ENCODE measurements around the gene KLHL17. TPM values are rescaled to one million over a fixed set of nuclear protein-coding genes. Genes with fewer than 3 reads are reported as not detected.
"Not testable (repeated sequence)": the region's sequence is repeated elsewhere in the genome, so short reads cannot be mapped to it uniquely, and the experiment has no call there.

Gene KLHL17
- total RNA-seq, 1 experiment from 2014 or later: 15.1 TPM

DNA sequence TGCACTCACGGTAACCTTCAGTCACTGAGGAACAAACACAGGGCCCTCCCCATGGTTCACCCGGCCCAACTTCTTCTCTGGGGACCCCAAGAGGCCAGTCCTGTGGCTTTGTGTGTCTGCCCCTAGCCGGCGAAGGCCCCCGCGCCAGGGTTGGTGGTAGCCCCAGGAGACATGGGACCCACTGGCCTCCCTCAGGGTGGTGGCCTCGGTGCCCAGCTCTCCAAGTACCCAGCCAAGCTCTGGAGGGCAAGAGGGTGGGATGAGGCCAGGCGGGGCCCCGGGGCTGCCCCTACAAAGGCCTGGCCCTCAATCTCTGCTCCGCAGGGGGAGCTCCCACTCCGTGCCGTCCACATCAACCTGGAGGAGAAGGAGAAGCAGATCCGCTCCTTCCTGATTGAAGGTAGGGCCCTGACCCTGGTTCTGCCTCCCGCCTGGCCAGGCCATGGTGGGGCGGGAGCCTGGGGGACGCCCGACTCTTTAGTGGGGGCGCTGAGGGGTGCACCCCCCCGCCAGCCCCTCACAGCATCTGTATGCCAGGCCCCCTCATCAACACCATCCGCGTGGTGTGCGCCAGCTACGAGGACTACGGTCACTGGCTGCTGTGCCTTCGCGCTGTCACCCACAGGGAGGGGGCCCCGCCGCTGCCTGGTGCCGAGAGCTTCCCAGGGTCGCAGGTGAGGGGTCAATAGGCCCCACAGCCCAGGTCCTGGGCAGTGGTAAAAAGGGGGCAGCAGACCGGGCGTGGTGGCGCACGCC, 11.5 kb downstream of the KLHL17 start:
- no peaks in the 10 kb centered on the region for H3K9me3 ChIP-seq (replicated peaks)
- H3K27me3 ChIP-seq: peaks cover 3% of the 10 kb centered on the region; the same call in 1 of the 2 replicates
- no peaks in the 10 kb centered on the region for H3K36me3 ChIP-seq
- DNase-seq: no peak
- no peak overlapping the region for H3K4me3 ChIP-seq
- H3K4me1 ChIP-seq: peaks cover 2% of the 10 kb centered on the region; the same call in 1 of the 2 replicates
- no peak overlapping the region for H3K27ac ChIP-seq

DNA sequence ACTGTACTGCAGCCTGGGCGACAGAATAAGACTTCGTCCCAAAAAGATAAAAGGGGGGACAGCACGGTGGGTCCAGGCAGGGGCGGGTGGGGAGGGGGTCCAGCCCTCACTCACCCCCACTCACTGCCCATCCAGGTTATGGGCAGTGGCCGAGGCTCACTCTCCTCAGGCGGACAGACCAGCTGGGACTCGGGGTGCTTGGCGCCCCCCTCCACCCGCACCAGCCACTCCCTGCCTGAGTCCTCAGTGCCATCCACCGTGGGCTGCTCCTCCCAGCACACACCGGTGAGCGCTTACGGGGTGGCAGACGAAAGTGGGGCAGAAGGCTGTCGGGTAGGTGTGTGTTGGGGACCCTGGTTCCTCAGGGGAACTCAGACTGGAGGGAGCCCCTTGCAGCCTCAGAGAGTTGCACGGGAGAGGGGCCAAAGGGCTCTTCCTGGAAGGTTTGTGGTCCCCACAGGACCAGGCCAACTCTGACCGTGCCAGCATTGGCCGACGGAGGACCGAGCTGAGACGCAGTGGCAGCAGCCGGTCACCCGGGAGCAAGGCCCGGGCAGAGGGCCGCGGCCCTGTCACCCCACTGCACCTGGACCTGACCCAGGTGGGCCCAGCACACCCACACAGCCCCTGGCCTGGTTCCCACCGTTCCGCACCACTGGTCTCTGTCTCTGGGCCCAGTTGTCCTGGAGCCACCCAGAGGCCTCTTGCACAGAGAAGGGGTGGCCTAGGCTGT, 12.5 kb downstream of the KLHL17 start:
- Histone ChIP-seq H3K27me3 (peaks cover 3% of the 10 kb centered on the region; the same call in 1 of the 2 replicates), H3K4me1 (peaks cover 2% of the 10 kb centered on the region; the same call in 1 of the 2 replicates), H3K27ac (no peak overlapping the region), H3K9me3 (replicated peaks) (no peaks in the 10 kb centered on the region), H3K36me3 (no peaks in the 10 kb centered on the region), H3K4me3 (no peak overlapping the region)
- DNase-seq: no peak

DNA sequence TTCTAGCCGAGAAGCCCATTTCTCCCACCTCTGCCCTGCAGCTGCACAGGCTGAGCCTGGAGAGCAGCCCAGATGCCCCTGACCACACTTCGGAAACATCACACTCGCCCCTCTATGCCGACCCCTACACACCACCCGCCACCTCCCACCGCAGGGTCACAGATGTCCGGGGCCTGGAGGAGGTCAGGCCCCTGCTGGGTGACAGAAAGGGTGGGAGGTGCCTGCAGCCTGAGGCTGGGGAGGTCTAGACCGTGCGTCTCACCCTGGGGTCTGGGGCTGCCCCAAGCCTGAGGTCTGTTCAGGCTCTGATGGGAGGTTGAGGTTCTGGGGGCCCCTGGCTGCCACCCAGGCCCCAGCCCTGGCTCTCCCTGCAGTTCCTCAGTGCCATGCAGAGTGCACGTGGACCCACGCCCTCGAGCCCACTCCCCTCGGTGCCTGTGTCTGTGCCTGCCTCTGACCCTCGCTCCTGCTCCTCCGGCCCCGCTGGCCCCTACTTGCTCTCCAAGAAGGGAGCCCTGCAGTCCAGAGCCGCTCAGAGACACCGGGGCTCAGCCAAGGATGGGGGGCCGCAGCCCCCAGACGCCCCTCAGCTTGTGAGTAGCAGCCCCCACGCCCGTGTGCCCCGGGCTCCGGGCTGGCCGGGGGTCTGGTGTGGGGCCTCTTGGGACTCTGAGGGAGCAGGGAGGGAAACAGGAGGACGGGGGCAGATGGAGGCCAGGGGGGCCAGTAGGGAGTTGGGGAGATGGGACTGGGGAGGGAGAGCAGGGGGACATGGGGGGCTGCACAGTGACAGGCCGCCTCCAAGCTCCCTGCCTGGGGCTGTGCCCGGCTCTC, 13.3 kb downstream of the KLHL17 start:
- Histone ChIP-seq H3K4me1 (peaks cover 2% of the 10 kb centered on the region; the same call in 1 of the 2 replicates), H3K27me3 (peaks cover 3% of the 10 kb centered on the region; the same call in 1 of the 2 replicates), H3K27ac (no peak overlapping the region), H3K4me3 (no peak overlapping the region), H3K9me3 (replicated peaks) (0 out of 2 replicates have a peak, but pooled peaks cover 3% of the 10 kb centered on the region), H3K36me3 (no peaks in the 10 kb centered on the region)
- DNase-seq: no peak

DNA sequence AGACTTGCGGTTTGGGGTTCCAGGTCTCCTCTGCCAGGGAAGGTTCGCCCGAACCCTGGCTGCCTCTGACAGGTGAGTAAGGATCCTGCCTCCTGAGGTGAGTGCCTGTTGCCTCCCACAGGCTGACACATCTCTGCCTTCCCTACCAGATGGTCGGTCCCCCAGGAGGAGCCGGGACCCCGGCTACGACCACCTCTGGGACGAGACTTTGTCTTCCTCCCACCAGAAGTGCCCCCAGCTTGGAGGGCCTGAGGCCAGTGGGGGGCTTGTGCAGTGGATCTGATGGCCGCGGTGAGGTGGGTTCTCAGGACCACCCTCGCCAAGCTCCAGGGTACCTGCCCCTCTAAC, 13.9 kb downstream of the KLHL17 start:
- no peak overlapping the region for H3K4me3 ChIP-seq
- peaks cover 2% of the 10 kb centered on the region; the same call in 1 of the 2 replicates for H3K4me1 ChIP-seq
- H3K27ac ChIP-seq: no peak overlapping the region
- DNase-seq: no peak
- no peaks in the 10 kb centered on the region for H3K36me3 ChIP-seq
- H3K27me3 ChIP-seq: peaks cover 3% of the 10 kb centered on the region; the same call in 1 of the 2 replicates
- H3K9me3 ChIP-seq (replicated peaks): 0 out of 2 replicates have a peak, but pooled peaks cover 3% of the 10 kb centered on the region

DNA sequence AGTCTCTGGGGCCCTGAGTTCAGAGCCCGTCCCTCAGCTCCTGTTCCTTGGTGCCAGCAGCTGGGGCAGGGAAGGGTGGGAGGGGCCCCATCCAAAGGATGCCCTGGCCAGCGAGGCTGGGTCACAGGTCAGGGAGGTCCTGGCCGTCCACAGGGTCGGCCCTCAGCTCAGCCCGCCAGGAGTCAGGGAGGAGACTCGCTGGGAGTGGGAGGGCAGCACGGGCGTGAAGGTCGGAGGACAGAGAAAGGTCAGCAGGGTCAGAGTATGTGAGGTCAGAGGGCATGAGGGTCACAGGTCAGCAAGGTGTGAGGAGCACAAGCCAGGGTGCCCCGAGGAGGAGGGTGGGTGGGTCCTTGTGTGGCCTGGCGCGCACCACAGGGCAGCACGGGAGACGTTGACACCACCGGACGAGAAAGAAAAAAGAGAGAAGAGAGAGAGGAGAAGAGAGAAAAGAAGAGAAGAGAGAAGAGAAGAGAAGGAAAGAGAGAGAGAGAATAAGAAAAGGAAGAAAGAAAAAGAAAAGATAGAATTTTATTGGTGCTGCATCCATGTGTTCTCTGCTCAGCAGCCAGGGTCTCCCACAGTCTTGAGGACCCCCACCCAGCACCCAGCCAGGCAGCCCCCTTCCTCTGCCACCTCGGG, 14.4 kb downstream of the KLHL17 start:
- Histone ChIP-seq H3K27me3 (peaks cover 3% of the 10 kb centered on the region; the same call in 1 of the 2 replicates), H3K4me1 (peaks cover 2% of the 10 kb centered on the region; the same call in 1 of the 2 replicates), H3K27ac (no peak overlapping the region), H3K4me3 (no peak overlapping the region), H3K36me3 (no peaks in the 10 kb centered on the region), H3K9me3 (replicated peaks) (0 out of 2 replicates have a peak, but pooled peaks cover 3% of the 10 kb centered on the region)
- DNase-seq: no peak

DNA sequence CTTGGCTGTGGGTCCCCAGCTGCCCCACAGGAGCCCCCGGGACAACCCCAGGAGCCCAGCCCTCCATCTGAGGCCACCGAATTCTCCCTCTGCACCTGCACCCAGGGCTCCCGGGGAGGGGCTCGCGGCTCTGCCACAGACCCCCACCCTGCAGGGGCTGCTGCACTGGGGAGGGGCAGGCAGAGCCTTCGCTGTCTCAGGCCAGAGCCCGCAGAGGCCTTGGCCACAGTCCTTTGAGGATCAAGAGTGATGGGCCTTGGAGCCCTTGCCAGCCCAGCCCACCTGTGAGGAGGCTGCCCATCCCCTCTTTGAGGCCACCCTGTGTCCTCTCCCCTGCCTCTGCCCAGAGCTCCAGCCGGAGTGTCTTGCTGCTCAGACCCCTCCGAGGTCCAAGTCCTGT, 15.0 kb downstream of the KLHL17 start:
- Histone ChIP-seq H3K27me3 (peaks cover 3% of the 10 kb centered on the region; the same call in 1 of the 2 replicates), H3K4me1 (peaks cover 2% of the 10 kb centered on the region; the same call in 1 of the 2 replicates), H3K4me3 (no peak overlapping the region), H3K27ac (no peak overlapping the region), H3K36me3 (no peaks in the 10 kb centered on the region), H3K9me3 (replicated peaks) (0 out of 2 replicates have a peak, but pooled peaks cover 3% of the 10 kb centered on the region)
- DNase-seq: no peak

DNA sequence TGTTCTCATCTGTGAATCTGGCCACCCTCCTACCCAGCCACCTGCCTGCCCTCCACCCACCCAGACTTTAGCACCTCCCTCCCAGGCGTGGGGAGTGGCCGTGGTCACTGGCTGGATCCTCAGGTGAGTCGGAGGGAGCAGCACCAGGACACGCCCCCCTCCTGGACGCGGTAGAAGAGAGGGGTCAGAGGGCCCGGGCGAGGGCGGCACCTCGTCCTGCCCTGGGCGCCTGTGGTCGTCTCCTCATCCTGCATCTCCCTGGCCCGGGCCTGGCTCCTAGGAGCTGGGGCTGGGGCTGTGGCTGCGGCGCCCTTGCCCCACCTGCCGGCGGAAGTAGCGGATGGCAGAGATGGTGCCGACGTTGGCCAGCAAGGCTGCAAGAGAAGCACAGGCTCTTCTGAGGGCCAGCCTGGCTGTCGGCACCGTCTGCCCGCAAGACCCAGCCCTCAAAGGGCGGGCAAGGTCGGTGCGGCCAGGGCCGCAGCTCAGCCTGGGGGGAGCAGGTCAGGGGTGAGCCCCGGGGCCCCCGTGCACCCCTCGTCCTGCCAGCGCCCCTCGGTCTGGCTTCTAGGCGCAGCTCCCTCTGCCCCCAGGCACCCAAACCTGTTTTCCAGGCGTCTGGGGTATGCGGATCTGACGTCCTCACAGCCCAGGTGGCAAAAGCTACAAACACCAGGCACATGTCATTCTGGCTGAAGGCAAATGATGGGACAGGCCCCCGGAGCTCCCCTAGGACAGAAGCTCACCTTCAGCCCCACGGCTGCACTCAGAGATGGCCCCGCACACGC, 15.7 kb downstream of the KLHL17 start:
- peak overlapping the region; percentile 30 for H3K4me3 ChIP-seq
- H3K27me3 ChIP-seq: peaks cover 3% of the 10 kb centered on the region; the same call in 1 of the 2 replicates
- no peaks in the 10 kb centered on the region for H3K36me3 ChIP-seq
- H3K9me3 ChIP-seq (replicated peaks): 0 out of 2 replicates have a peak, but pooled peaks cover 3% of the 10 kb centered on the region
- peak; percentile 71 to 75 for DNase-seq
- no peak overlapping the region for H3K27ac ChIP-seq
- peaks cover 2% of the 10 kb centered on the region; the same call in 1 of the 2 replicates for H3K4me1 ChIP-seq

DNA sequence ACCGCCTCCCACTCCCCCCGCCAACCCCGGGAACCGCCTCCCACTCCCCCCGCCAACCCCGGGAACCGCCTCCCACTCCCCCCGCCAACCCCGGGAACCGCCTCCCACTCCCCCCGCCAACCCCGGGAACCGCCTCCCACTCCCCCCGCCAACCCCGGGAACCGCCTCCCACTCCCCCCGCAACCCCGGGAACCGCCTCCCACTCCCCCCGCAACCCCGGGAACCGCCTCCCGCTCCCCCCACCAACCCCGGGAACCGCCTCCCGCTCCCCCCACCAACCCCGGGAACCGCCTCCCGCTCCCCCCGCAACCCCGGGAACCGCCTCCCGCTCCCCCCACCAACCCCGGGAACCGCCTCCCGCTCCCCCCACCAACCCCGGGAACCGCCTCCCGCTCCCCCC, 16.4 kb downstream of the KLHL17 start:
- H3K4me3 ChIP-seq; DNase-seq; H3K27me3 ChIP-seq; H3K9me3 ChIP-seq (replicated peaks); H3K4me1 ChIP-seq; H3K36me3 ChIP-seq; H3K27ac ChIP-seq: not testable (repeated sequence)

DNA sequence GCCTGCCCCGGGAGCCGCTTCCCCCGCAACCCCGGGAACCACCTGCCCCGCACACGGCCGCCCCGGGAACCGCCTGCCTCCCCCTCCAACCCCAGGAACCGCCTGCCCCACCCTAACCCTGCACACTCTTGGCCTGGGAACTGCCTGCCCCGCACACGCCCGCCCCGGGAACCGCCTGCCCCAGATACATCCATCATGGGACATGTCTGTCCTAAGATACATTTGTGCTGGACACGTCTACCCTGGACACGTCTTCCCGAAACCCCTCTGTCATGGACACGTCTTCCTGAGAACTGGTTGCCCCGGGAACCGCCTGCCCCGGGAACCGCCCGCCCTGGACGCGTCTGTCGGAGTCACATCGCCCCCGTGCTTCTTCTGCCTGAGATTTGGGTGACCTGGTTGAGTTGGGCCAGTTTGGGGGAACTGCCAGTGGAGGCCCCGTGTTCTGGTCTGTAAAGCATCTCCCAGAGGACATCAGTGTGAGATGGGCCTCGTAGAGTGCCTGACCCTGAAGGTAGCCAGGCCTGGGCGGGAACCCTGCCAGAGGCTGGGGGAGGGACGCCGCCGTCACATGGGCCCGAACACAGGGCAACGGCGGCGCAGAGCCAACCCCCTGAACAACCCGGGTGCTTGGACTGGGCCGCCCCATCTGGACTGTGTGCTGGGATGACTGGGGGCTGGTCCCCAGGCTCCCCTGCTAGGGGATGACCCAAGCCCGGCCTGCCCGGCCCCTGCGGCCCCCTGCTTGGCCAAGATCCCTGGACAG, 17.9 kb downstream of the KLHL17 start:
- H3K27me3 ChIP-seq: peaks cover 21% of the 10 kb centered on the region
- no peak overlapping the region for H3K27ac ChIP-seq
- H3K36me3 ChIP-seq: no peaks in the 10 kb centered on the region
- no peak for DNase-seq
- H3K9me3 ChIP-seq (replicated peaks): 0 out of 2 replicates have a peak, but pooled peaks cover 3% of the 10 kb centered on the region
- no peak overlapping the region for H3K4me3 ChIP-seq
- H3K4me1 ChIP-seq: peaks cover 2% of the 10 kb centered on the region; the same call in 1 of the 2 replicates

DNA sequence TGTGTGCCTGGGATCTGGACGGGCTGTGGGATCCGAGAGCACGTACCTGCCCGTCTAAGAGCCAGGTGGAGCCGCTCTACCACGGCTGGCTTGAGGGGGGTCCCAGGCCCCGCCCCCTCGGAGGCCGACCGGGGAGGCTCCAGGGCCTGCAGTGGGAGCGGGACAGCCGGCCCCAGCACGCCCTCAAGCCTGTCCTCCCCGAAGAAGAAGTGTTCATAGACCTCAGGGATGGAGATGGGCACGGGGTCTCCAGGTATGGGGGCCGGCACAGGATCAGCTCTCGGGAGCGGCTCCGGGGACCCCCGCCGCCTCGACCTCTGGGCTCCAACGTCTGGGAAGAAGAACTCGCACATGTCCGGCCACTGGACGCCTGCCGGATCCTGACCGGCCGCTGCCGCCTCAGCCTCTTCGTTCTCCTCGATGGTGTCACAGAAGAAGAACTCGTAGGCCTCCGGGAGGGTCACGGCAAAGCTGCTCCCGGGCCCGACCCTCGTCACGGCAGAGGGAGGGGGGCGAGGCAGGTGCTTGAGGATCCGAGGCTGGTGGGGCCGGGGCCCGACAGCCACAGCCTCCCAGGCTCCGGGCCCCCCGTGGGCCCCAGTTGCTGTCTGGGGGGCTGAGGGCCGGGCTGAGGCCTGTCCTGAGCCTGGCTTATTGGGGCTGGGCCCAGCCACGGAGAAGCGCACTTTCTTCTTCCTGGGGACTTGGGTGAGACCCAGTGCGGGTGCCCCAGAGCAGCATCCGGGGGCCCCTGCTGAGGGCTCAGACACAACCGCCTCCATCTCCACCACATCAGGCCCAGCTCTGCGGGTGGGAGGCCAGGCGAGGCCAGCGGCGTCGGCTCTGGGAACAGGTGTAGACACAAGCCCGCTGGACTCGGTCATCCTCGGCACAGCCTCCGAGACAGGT, 18.7 kb downstream of the KLHL17 start:
- no peak overlapping the region for H3K4me3 ChIP-seq
- no peak for DNase-seq
- peaks cover 28% of the 10 kb centered on the region for H3K27me3 ChIP-seq
- H3K4me1 ChIP-seq: peaks cover 2% of the 10 kb centered on the region; the same call in 1 of the 2 replicates
- H3K9me3 ChIP-seq (replicated peaks): 0 out of 2 replicates have a peak, but pooled peaks cover 3% of the 10 kb centered on the region
- no peak overlapping the region for H3K27ac ChIP-seq
- H3K36me3 ChIP-seq: no peaks in the 10 kb centered on the region

DNA sequence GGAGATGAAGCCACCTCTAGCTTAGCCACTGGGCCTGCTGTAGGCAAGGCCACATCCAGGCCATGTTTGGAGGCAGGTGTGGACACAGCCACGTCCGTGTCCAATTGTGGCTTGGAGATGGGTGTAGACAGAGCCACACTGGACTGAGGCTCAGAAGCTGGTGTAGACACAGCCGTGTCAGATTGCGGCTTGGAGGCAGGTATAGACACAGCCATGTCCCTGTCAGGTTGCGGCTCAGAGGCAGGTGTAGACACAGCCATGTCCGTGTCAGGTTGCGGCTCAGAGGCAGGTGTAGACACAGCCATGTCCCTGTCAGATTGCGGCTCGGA, 19.3 kb downstream of the KLHL17 start:
- Histone ChIP-seq H3K4me3 (no peak overlapping the region), H3K36me3 (no peaks in the 10 kb centered on the region), H3K9me3 (replicated peaks) (0 out of 2 replicates have a peak, but pooled peaks cover 3% of the 10 kb centered on the region), H3K4me1 (peaks cover 2% of the 10 kb centered on the region; the same call in 1 of the 2 replicates), H3K27ac (no peak overlapping the region), H3K27me3 (peaks cover 28% of the 10 kb centered on the region)
- no peak for DNase-seq

DNA sequence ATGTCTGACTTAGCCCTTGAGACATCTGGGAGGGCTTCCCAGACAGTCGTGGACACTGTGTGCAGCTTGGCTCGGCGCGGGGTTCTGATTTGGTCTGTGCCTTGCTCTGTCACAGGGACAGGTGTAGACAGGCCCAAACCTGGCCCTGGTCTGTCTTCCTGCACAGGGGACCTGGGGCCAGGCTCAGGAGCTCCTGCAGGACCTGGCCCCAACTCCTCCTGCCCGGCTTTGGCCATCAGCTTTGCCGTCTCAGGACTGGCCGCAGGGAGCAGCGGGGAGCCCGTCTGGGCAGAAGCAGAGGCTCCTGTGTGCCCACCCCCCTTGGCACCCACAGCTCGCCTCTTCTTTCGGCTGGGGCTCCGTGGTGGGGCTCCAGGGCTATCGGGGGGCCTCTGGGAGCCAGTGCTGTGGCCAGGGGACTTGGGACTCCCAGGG, 19.8 kb downstream of the KLHL17 start:
- Histone ChIP-seq H3K4me3 (no peak overlapping the region), H3K36me3 (no peaks in the 10 kb centered on the region), H3K27me3 (peaks cover 25% of the 10 kb centered on the region), H3K4me1 (peaks cover 2% of the 10 kb centered on the region; the same call in 1 of the 2 replicates), H3K9me3 (replicated peaks) (0 out of 2 replicates have a peak, but pooled peaks cover 3% of the 10 kb centered on the region), H3K27ac (no peak overlapping the region)
- DNase-seq: no peak

Data from SJCRH30 (cell line).